GM19240 (cell line): ENCODE data around the gene IGLL5.

ENCODE experiments used
- DNase-seq: peaks from one replicate; pipeline ENCODE4 v3.0.0; 2011; ENCODE audit warnings: low spot score; ENCODE audit not compliant: insufficient read length

The IGLL5 gene

DNA sequence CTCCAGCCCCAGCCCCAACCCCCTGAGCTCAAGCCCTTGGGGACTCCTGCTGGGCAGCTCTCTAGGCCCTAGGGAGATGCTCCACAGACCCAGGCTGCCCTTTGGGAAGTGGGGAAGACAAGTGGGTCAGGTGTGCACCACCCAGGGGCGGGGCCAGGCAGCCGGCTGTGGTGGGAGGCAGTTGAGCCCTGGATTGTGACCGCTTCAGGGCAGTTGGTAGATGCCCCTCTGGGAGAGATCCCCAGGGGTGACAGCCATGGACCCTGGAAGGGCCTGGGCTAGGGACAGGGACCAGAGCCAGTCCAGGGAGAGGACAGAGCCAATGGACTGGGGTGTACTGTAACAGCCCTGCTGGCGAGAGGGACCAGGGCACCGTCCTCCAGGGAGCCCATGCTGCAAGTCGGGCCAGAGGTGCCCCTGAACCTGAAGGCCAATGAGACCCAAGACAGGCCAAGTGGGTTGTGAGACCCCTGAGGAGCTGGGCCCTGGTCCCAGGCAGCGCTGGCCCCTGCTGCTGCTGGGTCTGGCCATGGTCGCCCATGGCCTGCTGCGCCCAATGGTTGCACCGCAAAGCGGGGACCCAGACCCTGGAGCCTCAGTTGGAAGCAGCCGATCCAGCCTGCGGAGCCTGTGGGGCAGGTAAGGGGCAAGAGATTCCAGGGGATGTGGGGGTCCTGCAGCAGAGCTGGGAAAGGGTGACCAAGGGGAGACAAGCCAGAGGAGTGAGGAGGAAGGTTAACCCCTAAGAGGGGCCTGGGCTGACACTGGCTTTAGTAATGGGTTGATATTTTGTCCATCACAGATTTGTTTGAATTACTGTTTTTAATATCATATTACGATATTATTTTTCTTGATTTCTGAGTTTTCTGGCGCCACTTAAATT lies at the start of gene IGLL5:
TSS of gene IGLL5 (plus strand) at position 196 of the 883 bp plus-strand sequence. CDS start at position 434, 238 bp downstream.
- no peak for DNase-seq

DNA sequence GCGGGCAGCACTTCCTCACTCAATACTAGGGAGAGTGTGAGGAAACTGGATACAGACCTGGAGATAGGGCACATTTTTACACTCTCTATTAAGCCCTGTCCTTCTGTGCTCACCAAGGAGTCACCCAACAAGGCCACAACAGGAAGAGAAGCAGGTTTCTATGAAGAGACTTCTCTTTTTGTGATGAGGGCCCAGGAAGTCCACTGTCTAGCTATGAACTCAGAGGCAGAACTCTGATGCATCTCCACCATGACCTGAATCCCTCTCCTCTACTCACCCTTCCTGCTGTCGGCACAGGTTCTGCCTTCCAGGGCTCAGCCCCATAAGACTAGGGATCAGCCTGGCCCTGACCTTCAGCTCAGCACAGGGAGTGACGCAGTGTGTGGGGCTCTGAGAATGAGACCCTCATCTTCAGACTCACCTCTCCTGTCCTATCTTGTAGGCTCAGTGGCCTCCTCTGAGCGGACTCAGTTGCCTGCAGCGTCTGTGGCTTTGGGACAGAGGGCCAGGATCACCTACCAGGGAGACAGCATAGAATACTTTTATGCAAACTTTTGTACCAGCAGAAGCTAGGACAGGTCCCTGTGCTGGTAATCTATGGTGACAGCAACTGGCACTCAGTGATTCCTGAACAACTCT lies 49.3 kb upstream of the IGLL5 start:
- no peak for DNase-seq

DNA sequence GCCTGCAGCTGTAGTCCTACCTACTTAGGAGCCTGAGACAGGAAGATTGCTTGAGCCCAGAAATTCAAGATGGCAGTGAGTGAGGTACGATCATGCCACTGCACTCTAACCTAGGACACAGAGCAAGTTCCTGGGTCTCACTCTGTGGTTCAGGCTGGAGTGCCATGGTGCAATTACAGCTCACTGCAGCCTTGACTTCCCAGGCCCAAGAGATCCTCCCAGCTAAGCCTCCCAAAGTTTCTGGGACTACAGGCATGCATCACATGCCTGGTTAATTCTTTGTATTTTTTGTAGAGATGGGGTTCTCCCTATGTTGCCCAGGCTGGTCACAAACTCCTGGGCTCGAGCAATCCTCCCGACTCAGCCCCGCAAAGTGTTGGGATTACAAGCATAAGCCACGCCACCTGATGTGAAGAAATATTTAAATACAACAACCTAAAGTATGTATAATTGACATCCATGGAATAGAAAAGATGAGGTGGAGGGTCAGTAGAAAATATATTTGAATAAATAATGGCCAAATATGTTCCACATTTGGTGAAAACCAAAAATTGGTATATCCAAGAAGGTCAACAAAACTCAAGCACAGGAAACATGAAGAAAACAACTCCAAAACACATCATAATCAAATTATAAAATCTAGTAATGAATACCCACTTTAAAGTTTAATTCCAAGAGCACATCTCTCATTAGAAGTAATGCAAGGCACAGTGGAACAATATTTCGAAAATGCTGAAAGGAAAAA lies 47.9 kb upstream of the IGLL5 start:
- DNase-seq = no peak

DNA sequence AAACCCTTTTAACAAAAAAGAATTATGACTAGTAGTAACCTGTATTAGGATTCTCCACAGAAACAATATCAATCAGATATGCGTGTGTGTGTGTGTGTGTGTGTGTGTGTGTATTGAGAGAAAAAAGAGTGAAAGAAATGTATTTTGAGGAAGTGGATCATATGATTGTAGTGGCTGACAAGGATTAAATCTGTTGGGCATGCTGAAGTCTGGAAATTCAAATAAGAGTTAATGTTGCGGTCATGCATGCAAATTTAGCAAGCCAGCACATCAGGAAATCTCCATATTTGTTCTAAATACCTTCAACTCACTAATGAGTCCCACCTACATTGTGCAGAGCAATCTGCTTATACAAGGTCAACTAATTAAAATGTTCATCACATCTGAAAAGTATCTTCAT lies 46.8 kb upstream of the IGLL5 start:
- DNase-seq = no peak

DNA sequence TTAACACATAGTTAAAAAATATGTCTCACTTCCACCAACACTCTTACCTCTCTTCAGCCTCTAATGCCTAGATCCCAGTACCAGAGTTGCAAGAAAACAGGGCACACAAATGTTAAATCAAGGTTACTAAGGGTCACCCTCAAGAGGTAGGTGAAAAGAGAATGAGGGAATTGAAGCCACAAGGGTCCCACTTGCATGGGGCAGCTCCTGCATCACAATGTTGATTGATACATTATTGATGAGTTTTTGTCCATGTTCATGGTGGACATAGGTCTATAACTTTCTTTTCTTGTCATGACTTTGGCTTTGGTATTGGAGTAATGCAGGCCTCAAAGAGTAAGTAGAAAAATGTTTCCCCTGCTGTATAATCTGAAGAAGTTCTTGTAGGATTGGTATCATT lies 46.0 kb upstream of the IGLL5 start:
- DNase-seq = no peak

DNA sequence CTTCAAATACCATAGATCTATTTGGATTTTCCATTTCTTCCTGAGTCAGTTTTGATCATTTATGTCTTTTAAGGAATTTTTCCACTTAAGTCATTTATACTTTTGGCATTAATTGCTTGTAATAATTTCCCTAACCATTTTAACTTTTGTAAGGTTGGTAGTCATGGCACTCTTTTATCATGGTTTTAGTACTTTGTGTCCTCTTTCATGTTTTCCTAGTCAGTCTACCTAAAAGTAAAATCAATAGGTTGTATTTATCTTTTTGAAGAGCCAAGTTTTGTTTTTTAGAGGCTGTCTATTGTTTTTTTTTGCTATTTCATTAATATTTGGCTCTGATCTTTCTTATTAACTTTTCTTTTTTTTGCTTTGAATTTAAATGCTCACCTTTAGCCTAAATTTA lies 45.5 kb upstream of the IGLL5 start:
- DNase-seq = no peak

DNA sequence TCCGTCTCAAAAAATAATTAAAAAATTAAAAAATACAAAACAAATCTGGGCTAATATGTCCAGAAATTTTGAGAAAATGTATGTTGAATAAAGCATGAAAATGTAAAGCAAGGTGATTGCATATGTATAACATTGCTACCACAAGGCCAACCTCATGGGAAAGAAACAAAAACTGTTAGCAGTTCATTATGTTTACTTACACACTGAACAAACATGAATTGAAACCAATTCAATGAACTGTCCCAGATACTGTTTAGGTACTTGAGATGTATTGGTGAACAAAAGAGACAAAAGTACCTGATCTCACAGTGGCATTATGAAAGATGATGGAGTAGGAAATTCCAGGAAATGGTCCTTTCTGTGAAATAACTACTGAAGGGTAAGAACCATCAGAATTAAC lies 43.8 kb upstream of the IGLL5 start:
- no peak for DNase-seq

DNA sequence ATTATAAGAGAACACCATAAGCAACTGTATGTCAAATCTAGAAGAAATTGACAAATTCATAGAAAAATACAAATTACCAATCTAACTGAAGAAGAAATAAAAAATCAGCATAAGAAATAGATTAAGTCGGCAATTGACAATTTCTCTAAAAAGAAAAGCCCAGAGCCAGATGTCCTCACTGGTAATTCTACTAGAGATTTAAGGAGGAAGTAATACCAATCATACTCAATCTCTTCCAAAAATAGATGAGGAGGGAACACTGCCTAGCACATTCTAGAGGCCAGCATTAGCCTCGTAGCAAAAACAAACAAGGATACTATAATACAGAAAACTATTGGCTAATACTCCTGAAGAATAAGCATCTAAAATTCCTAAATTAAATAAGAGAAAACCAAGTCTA lies 40.4 kb upstream of the IGLL5 start:
- DNase-seq = no peak

DNA sequence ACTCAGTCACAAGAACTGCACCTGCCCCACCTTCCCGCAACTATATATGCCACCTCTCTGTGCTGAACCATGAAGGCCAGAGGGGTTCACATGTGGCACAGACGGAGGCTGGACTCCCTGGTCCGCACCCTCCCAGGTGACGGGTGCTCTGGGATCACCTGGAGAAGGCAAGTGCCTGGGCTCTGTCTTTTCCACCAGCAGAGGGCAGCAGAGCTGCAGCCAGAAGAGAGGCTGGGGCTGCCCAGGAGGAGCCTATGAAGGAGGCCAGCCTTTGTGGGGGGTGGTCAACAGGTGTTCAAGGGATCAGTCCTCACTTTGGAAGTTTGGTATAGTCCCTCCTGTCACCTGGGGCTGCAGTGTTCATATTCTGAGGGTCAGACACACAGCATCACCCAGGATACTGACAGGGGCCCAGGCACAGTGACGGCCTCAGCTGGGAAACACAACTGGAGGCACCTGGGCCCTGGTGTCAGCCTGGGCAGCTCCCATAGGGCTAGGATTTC lies 39.2 kb upstream of the IGLL5 start:
- peak; percentile 19 for DNase-seq

DNA sequence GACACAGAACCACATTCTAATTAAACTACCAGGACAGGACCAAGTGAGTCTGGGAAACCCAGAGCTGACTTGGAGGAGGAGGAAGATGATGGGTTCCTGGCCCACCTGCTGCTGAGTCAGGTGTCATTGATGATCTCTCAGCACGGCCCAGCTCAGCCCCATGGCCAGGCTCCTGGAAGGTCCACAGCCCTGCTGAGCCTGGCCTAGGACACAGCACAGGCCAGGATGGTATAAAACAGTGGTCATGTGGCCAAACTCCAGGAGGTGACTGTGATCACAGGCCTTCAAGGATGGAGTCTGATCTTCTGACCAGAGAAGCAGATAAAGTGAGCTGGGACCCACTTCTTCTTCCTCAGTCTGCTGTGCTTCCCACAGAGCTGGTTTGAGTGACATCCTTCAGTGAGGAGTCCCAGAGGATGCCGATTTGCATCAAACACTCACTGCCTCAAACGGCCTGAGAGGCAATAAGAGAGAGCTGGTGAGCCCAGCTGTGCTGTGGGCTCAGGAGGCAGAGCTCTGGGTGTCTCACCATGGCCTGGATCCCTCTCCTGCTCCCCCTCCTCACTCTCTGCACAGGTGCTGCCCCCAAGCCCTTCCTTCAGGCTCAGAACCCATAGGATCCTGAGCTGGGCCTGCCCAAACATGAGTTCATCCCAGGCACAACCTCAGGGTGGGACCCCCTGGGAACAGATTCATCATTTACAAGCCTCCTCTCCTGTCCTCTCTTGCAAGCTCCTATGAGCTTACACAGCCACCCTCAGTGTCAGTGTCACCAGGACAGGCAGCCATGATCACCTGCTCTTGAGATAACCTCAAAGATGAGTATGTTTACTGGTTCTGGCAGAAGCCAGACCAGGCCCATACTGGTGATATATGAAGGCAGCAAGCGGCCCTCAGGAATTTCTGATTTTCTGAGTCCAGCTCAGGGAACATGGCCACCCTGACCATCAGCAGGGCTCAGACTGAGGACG lies 37.7 kb upstream of the IGLL5 start:
- no peak for DNase-seq

DNA sequence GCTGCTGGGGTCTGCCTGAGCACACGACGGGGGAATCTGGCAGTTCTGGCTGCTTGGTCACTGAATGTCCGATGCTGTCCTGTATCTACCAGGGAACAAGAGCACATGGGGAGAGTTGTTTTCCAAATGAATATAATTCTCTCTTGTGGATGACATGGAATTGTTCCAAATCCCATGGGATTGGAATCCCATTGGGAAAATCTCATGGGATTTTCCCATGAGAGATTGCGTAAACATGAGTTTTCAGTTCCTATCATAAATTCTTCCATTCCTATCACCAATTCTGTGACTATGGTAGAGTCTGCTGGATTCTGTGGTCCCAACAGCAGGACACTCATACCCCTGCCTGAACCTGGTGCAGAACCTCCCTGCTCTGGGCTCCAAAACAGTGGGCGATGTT lies 35.6 kb upstream of the IGLL5 start:
- no peak for DNase-seq

DNA sequence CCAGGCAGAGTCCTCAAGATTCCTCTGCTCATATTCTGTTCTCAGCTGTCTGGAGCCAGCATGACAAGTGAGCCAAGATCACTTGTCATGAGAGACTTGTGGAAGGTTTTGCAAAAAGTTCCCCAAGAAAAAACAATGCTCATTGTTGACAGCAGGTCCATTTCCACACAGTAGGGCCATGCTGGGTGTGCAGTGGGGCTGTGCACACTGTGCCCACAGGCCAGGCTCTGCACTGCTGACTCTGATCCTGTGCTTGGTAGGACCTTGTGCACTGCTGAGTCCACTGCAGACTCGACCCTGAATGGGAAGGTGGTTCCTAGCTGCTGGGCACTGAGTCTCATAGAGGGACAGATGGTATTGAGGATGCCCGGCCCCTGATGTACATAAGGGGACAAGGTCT lies 33.9 kb upstream of the IGLL5 start:
- DNase-seq = no peak

DNA sequence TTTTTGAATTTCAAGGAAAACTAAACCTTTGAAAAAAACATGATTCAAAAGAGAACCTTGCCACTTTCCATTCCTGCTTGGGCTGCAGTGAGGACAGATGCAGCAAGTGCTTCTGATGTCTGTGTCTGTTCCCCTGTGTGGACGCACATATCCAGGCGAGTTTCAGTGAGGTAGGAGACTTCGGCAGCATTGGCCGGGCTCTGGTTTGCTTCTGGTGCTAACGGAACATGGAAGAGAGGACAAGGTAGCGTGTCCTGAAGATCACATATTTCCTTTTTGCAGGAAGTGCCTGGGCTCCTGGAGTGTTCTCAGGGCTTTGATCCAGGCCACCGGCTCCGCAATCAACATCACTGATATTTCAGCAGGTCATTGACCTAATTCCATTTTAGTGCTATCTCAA lies 33.1 kb upstream of the IGLL5 start:
- DNase-seq = no peak

DNA sequence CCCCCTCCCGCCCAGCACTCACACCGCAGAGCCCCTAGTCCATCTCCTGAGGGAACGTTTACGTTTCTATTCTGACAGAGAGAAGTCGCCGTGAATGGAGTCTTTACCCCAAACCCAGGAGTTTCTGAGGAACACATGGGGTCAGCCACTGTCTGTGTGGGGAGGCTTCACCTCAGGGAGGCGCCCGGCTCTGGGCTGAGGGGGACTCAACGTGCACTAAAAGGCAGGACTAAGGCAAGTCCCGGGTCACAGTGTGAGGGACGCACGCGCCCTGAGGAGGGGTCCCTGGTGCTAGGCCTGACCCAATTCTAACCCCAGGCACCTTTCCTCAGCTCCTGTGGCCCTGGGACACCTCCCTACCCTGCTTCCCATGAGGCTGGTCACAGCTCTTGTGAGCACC lies 32.5 kb upstream of the IGLL5 start:
- DNase-seq = no peak

DNA sequence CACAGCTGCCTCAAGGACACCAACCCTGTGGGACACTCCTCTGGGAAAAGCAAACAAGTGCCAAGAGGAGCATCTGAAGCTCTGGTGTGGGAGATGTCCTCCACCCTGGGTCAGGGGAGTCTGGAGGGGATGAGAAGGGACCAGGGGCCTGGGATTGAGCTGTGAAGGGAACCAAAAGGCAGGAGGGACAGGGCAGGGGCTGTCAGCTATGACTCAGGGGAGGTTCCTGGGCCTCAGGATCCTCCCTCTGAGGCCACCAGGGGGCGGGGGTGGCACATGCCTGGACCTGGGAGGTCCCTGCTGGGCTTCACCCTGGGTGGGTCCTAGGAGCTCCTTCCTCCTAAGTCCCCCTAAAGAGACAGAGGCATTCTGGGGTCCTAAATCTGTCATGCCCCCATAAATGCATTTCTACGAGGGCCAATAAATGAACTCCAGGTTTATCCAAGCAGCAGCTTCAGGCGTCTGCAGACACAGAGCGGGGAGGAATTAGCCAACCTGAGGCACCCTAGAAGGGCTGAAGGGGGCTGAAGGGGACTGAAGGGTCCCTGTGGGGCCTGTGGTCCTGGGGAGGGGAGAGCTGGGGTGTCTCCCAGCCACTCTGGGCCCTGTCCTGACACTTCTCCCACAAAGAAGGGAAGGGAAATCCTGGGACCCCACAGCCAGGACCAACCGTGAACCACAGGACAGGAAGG lies 31.9 kb upstream of the IGLL5 start:
- no peak for DNase-seq

DNA sequence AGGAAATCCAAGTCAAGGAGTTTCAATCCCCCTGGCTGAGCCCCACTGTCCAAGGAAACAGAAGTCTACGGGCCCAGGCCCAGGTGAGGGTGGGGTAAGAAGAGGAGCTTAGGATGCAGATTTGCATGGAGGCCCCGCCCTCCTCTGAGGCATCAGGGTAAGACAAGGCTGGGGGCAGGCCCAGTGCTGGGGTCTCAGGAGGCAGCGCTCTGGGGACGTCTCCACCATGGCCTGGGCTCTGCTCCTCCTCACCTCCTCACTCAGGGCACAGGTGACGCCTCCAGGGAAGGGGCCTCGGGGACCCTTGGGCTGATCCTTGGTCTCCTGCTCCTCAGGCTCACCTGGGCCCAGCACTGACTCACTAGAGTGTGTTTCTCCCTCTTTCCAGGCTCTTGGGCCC lies 31.3 kb upstream of the IGLL5 start:
- no peak for DNase-seq

DNA sequence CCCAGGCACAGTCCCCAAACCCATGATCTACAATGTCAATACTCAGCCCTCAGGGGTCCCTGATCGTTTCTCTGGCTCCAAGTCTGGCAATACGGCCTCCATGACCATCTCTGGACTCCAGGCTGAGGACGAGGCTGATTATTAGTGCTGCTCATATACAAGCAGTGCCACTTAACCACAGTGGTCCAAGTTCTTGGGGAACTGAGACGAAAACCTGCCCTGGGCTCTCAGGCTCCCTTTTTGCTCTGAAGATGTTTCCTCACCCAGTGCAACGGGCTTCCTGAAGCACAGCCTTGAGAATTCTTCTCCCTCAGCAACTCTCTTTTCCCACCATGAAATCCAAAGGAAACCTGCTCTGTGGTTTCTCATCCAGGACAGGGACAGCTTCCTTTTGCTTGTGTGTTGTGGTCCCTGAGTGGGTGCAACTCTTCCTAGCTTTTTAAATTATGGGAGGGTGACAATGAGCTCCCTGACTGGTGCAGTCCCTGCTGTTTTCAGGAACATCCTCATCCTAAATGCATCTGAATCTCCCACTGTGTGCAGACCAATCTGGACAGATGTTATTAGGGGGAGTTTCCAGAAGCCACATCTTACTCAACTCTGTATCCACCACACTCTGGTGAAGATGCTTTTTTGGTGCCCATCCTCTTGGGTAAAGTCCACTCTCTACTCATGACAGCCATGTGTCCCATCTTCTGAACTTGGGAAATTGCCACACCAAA lies 30.6 kb upstream of the IGLL5 start:
- no peak for DNase-seq

DNA sequence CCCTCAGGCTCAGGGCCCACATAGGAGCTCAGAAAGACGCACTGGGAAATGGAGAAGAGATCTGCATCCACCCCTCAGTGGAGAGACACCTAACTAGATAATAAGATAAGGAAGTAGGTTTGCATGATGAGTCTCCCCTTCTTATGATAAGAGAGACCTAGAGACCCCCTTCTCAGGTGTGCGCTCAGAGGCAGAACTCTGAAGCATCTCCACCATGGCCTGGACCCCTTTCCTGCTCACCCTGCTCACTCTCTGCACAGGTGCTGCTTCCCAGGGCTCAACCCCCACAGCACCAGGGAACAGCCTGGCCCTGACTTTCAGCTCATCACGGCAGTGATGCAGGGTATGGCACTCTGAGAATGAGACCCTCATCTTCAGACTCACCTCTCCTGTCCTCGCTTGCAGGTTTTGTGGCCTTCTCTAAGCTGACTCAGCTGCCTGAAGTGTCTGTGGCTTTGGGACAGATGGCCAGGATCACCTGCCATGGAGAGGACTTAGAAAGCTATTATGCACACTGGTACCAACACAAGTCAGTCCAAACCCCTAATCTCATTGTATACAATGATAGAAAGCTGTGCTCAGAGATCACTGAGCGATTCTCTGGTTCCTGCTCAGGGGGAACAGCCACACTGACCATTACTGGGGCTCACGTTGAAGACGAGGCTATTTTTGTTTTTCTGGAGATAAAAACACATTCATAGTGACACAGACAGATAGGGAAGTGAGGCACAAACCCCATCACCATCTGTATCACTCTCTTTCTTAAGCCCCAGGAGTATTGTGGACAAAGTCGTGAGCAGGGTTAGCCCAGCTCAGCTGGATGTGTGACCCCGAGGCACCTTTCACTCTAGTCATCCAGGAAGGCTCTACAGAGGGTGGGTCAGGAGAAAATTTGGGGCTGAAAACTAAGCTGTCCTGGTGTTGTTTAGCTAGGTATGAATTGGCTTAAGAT lies 29.7 kb upstream of the IGLL5 start:
- no peak for DNase-seq

DNA sequence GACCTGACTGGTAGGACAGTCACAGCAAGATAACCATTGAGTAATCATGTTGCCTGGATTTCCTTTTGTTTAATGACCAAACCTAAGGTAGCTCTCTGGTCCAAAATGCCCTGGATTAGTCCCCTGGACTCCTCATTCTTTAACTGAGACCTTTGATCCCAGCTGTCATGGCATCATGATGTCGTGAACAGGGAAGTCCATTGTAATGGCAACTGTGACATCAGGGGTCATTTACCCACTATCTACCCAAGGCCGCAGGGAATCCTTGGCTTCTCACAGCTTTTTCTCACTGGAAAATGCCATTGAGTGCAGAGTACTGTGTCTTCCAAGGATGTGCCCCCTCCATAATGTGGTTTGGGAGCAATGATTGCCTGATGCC lies 29.1 kb upstream of the IGLL5 start:
- no peak for DNase-seq
